Activated CD8-positive, alpha-beta memory T cell treated with anti-CD3 and anti-CD28 coated beads, Interleukin-2, amount 10 ng/mL, durations not matched to agents 7 days and 5 days (primary cell): ENCODE data around the gene UGGT1. TPM values are rescaled to one million over a fixed set of nuclear protein-coding genes. Genes with fewer than 3 reads are reported as not detected.

Experiments used
- ATAC-seq: fragments of 150-1000 bp; cut with Tn5 transposase; one replicate; pipeline ENCODE4 v1.10.0; 2021; ENCODE audit warnings: moderate library complexity
- CTCF ChIA-PET: fragments of 350-600 bp; sonication (Branson Sonifier 250); formaldehyde crosslinking; loops from one replicate; lab custom pipeline; 2021; ENCODE audit warnings: antibody characterized with exemption; lab: Charles Lee
- DNase-seq: peaks from one replicate; pipeline ENCODE4 v3.0.0-alpha.2; 2020
- H3K27ac Mint-ChIP-seq: one replicate; pipeline ENCODE4 v1.8.0; 2021; ENCODE audit warnings: mild to moderate bottlenecking, mixed read lengths
- H3K27me3 Mint-ChIP-seq: one replicate; pipeline ENCODE4 v1.8.0; 2021; ENCODE audit warnings: mixed read lengths
- H3K36me3 Mint-ChIP-seq: one replicate; pipeline ENCODE4 v1.8.0; 2021; ENCODE audit warnings: mild to moderate bottlenecking, mixed read lengths
- H3K4me1 Mint-ChIP-seq: one replicate; pipeline ENCODE4 v1.8.0; 2021; ENCODE audit warnings: mixed read lengths
- H3K4me3 Mint-ChIP-seq: one replicate; pipeline ENCODE4 v1.8.0; 2021; ENCODE audit warnings: mild to moderate bottlenecking, moderate library complexity, mixed read lengths
- H3K9me3 Mint-ChIP-seq: one replicate; pipeline ENCODE4 v1.8.0; 2022; ENCODE audit warnings: low read depth, mixed read lengths
- total RNA-seq, 2 experiments: library from RNA; stranded (reverse); gene quantifications; one replicate each; pipeline ENCODE4 v1.2.3, GENCODE V29; 2021

The UGGT1 gene
- total RNA-seq, 2 experiments from 2014 or later, result 56.3 to 63.4 TPM

DNA sequence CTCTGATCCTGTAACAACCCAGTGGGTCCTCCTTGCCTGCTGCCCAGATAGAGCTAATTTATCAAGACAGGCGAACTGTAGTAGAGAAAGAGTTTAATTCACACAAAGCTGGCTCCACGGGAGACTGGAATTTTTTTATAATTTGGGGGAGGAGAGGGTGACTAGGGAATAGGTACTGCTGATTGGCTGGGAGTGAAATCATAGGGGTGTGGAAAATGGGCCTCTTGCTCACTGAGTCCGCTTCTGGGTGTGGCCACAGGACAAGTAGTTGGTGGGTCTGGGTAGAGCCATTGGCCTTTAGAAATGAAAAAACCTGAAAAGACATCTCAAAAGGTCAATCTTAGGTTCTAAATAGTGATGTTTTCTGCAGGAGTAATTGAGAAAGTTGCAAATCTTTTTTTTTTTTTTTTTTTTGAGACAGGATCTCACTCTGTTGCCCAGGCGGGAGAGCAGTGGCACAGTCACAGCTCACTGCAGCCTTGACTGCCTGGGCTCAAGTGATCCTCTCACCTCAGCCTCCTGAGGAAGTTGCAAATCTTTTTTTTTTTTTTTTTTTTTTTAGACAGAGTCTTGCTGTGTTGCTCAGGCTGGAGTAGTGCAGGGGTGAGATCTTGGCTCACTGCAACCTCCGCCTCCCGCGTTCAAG, 14.4 kb upstream of the UGGT1 start:
- no peaks in the 10 kb centered on the region for H3K36me3 Mint-ChIP-seq
- no peak for ATAC-seq
- no peak overlapping the region for H3K4me3 Mint-ChIP-seq
- H3K9me3 Mint-ChIP-seq, result no peaks in the 10 kb centered on the region
- peaks cover 8% of the 10 kb centered on the region for H3K4me1 Mint-ChIP-seq
- CTCF ChIA-PET, result interaction anchor here (0.7 kb wide), 2 partner anchors 57 to 181 kb away, joined by 3 read pairs; no protein-coding TSS in a partner anchor
- peaks cover 9% of the 10 kb centered on the region for H3K27me3 Mint-ChIP-seq
- H3K27ac Mint-ChIP-seq, result no peak overlapping the region
- no peak for DNase-seq

GRCh38 chr2:128084757-128085156, 6.2 kb upstream of the UGGT1 start:
- CTCF ChIA-PET, result no interaction called here
- H3K27me3 Mint-ChIP-seq, result peaks cover 7% of the 10 kb centered on the region

DNA sequence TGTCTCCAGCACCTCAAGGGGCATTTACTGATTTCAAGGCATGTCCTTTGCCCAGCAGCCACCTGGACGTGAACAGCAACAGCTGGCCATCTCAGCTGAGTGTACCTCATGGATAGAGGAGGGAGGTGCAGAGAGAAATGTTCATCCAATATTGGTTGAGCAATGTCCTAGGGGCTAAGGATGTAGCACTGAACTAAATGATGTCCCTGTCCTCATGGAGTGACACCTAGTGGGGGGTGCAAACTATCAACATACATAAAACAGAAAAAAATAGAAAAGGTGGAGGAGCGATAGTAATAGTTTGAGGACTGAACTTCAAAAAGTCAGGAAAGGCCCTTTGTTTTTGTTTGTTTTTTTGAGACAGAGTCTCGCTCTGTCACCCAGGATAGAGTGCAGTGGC, 4.8 kb upstream of the UGGT1 start:
- CTCF ChIA-PET, result interaction anchor here (0.6 to 1.2 kb wide), 2 partner anchors 148 to 209 kb away, joined by 3 read pairs; no protein-coding TSS in a partner anchor
- no peak overlapping the region for H3K4me3 Mint-ChIP-seq
- H3K27ac Mint-ChIP-seq, result no peak overlapping the region
- peaks cover 12% of the 10 kb centered on the region for H3K4me1 Mint-ChIP-seq
- no peak for ATAC-seq
- no peaks in the 10 kb centered on the region for H3K36me3 Mint-ChIP-seq
- DNase-seq, result no peak
- H3K27me3 Mint-ChIP-seq, result no peaks in the 10 kb centered on the region
- no peaks in the 10 kb centered on the region for H3K9me3 Mint-ChIP-seq

More at GRCh38 chr2:128084757-128085156, 6.2 kb upstream of the UGGT1 start:
- H3K27ac Mint-ChIP-seq, result no peak overlapping the region
- no peak for DNase-seq
- H3K36me3 Mint-ChIP-seq, result no peaks in the 10 kb centered on the region
- H3K4me3 Mint-ChIP-seq, result no peak overlapping the region
- H3K4me1 Mint-ChIP-seq, result peaks cover 5% of the 10 kb centered on the region
- ATAC-seq, result no peak
- no peaks in the 10 kb centered on the region for H3K9me3 Mint-ChIP-seq

GRCh38 chr2:128090575-128090944, 440 bp upstream of the UGGT1 start:
- Mint-ChIP-seq H3K9me3 (no peaks in the 10 kb centered on the region), H3K4me1 (peaks cover 43% of the 10 kb centered on the region), H3K36me3 (peaks cover 4% of the 10 kb centered on the region), H3K27ac (peak overlapping the region; percentile 94), H3K27me3 (no peaks in the 10 kb centered on the region), H3K4me3 (peak overlapping the region; percentile 85)
- CTCF ChIA-PET, result interaction anchor here (0.8 to 1.7 kb wide), 7 partner anchors 9 to 236 kb away, joined by 3 to 4 read pairs (median 3); partner anchors contain the start of gene SAP130
- ATAC-seq (no peak), DNase-seq (no peak)

- peak overlapping the region; percentile 94 for H3K27ac Mint-ChIP-seq
- peak overlapping the region; percentile 85 for H3K4me3 Mint-ChIP-seq
- H3K27me3 Mint-ChIP-seq, result no peaks in the 10 kb centered on the region
- peak; percentile 13 for ATAC-seq
- CTCF ChIA-PET, result interaction anchor here (1.3 to 1.7 kb wide), 3 partner anchors 8 to 141 kb away, joined by 4 read pairs; no protein-coding TSS in a partner anchor
- H3K9me3 Mint-ChIP-seq, result no peaks in the 10 kb centered on the region
- H3K36me3 Mint-ChIP-seq, result peaks cover 7% of the 10 kb centered on the region
- peak; percentile 49 for DNase-seq
- H3K4me1 Mint-ChIP-seq, result peaks cover 47% of the 10 kb centered on the region
Measured at GRCh38 chr2:128091726-128092080, 703 bp downstream of the UGGT1 start.

DNA sequence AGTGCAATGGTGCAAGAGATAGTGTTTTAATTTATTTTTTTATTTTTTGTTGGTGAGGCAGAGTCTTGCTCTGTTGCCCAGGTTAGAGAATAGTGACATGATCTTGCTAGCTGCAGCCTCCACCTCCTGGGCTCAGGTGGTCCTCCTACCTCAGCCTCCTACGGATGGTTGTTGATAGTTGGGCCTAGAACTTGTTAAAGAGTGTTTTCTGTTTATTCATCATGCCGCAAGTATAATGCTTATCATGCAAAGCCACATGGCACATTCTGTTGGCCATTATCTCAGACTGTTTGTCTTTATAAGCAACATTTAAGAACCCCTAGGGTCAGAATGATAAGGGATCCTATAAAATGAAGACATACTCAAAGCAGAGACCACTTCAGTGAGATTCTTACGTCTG, 1.7 kb downstream of the UGGT1 start:
- ATAC-seq (no peak), DNase-seq (no peak)
- Mint-ChIP-seq H3K27me3 (no peaks in the 10 kb centered on the region), H3K27ac (peak overlapping the region; percentile 42), H3K36me3 (peaks cover 11% of the 10 kb centered on the region), H3K9me3 (no peaks in the 10 kb centered on the region), H3K4me1 (peaks cover 49% of the 10 kb centered on the region), H3K4me3 (peak overlapping the region; percentile 85)
- CTCF ChIA-PET, result interaction anchor here (1.3 kb wide), 1 partner anchor 13 kb away, joined by 4 read pairs; no protein-coding TSS in a partner anchor

GRCh38 chr2:128093762-128094161, 2.8 kb downstream of the UGGT1 start:
- H3K27ac Mint-ChIP-seq, result no peak overlapping the region
- DNase-seq, result no peak
- H3K36me3 Mint-ChIP-seq, result peaks cover 22% of the 10 kb centered on the region
- CTCF ChIA-PET, result no interaction called here
- H3K9me3 Mint-ChIP-seq, result no peaks in the 10 kb centered on the region
- H3K4me1 Mint-ChIP-seq, result peaks cover 50% of the 10 kb centered on the region
- H3K27me3 Mint-ChIP-seq, result no peaks in the 10 kb centered on the region
- no peak overlapping the region for H3K4me3 Mint-ChIP-seq
- no peak for ATAC-seq

- Mint-ChIP-seq H3K27me3 (no peaks in the 10 kb centered on the region), H3K9me3 (no peaks in the 10 kb centered on the region), H3K36me3 (peaks cover 31% of the 10 kb centered on the region), H3K27ac (peak overlapping the region; percentile 11), H3K4me1 (peaks cover 45% of the 10 kb centered on the region), H3K4me3 (no peak overlapping the region)
- CTCF ChIA-PET, result no interaction called here
- no peak for ATAC-seq
- DNase-seq, result no peak
Measured at GRCh38 chr2:128095201-128095600, 4.2 kb downstream of the UGGT1 start.

- DNase-seq (no peak), ATAC-seq (no peak)
- CTCF ChIA-PET, result interaction anchor here (0.9 kb wide), 1 partner anchor 512 kb away, joined by 3 read pairs; no protein-coding TSS in a partner anchor
- Mint-ChIP-seq H3K27me3 (no peaks in the 10 kb centered on the region), H3K27ac (no peak overlapping the region), H3K4me1 (peaks cover 29% of the 10 kb centered on the region), H3K4me3 (no peak overlapping the region), H3K36me3 (peaks cover 46% of the 10 kb centered on the region), H3K9me3 (no peaks in the 10 kb centered on the region)
Measured at GRCh38 chr2:128103407-128103806, 12.4 kb downstream of the UGGT1 start.

GRCh38 chr2:128105072-128105471, 14.1 kb downstream of the UGGT1 start:
- H3K4me3 Mint-ChIP-seq, result no peak overlapping the region
- peaks cover 42% of the 10 kb centered on the region for H3K36me3 Mint-ChIP-seq
- no peak for ATAC-seq
- no peak for DNase-seq
- peaks cover 25% of the 10 kb centered on the region for H3K4me1 Mint-ChIP-seq
- no peaks in the 10 kb centered on the region for H3K9me3 Mint-ChIP-seq
- no peak overlapping the region for H3K27ac Mint-ChIP-seq
- H3K27me3 Mint-ChIP-seq, result no peaks in the 10 kb centered on the region
- CTCF ChIA-PET, result interaction anchor here (1.7 kb wide), 1 partner anchor 13 kb away, joined by 4 read pairs; no protein-coding TSS in a partner anchor

DNA sequence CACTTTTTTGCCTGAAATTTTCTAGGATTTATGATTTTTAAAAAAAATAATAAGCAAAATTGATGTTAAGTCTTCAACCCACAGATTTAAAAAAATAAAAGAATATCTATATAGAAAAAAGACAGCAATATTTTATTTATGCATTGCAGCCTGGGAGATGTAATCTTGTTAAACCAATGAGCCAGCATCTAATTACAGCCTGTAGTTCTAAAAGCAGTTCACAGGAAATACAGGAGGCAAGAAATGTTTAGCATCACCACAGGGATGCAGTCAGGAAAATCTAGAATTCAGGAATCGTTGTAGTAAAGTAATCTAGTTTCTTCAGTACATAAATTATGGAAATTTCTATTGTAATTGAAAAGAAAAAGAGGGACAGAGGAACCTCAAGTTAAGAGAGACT, 17.2 kb downstream of the UGGT1 start:
- DNase-seq (no peak), ATAC-seq (no peak)
- no peaks in the 10 kb centered on the region for H3K27me3 Mint-ChIP-seq
- H3K4me1 Mint-ChIP-seq, result peaks cover 7% of the 10 kb centered on the region
- CTCF ChIA-PET, result interaction anchor here (0.7 kb wide), 1 partner anchor 9 kb away, joined by 3 read pairs; no protein-coding TSS in a partner anchor
- no peak overlapping the region for H3K4me3 Mint-ChIP-seq
- H3K36me3 Mint-ChIP-seq, result peaks cover 30% of the 10 kb centered on the region
- H3K9me3 Mint-ChIP-seq, result no peaks in the 10 kb centered on the region
- no peak overlapping the region for H3K27ac Mint-ChIP-seq

- Mint-ChIP-seq H3K4me3 (no peak overlapping the region), H3K4me1 (peaks cover 1% of the 10 kb centered on the region), H3K27me3 (no peaks in the 10 kb centered on the region), H3K9me3 (no peaks in the 10 kb centered on the region), H3K36me3 (peaks cover 24% of the 10 kb centered on the region), H3K27ac (no peak overlapping the region)
- no peak for DNase-seq
- no peak for ATAC-seq
- CTCF ChIA-PET, result no interaction called here
Measured at GRCh38 chr2:128109243-128109642, 18.2 kb downstream of the UGGT1 start.

DNA sequence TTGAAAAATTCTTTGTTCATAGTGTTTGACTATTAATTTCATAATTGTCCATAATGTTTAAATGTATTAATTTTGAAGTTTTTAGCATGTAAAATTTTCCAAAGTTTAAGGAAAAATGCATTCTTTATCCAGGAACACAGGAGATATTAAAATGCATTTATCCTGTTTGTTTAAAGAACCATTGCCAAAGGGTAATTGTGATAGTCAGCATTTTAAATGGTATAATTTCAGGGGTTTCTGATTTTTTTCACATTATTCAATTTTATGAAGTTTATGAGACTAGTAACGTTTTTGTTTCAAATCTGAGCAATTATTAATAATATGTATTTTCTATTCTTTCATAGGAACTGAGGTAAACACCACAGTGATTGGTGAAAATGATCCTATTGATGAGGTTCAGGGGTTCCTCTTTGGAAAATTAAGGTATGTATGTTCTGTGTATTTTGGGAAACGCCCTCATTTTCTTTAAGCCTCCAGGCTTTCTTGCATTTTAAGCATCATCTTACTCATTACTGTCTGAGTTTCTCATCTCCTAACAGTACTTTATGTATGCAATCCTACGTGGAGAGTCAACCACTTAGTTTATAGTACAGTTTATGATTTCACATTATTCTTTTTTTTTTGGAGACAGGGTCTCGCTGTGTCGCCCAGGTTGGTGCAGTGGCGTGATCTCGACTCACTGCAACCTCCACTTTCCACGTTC, 25.1 kb downstream of the UGGT1 start:
- no peaks in the 10 kb centered on the region for H3K27me3 Mint-ChIP-seq
- H3K27ac Mint-ChIP-seq, result no peak overlapping the region
- ATAC-seq (no peak), DNase-seq (no peak)
- CTCF ChIA-PET, result no interaction called here
- H3K9me3 Mint-ChIP-seq, result no peaks in the 10 kb centered on the region
- no peaks in the 10 kb centered on the region for H3K4me1 Mint-ChIP-seq
- H3K4me3 Mint-ChIP-seq, result no peak overlapping the region
- H3K36me3 Mint-ChIP-seq, result peaks cover 44% of the 10 kb centered on the region

GRCh38 chr2:128134573-128134972, 43.6 kb downstream of the UGGT1 start:
- H3K27me3 Mint-ChIP-seq, result no peaks in the 10 kb centered on the region
- no peaks in the 10 kb centered on the region for H3K9me3 Mint-ChIP-seq
- CTCF ChIA-PET, result no interaction called here
- H3K4me1 Mint-ChIP-seq, result no peaks in the 10 kb centered on the region
- ATAC-seq (no peak), DNase-seq (no peak)
- no peak overlapping the region for H3K27ac Mint-ChIP-seq
- H3K36me3 Mint-ChIP-seq, result peaks cover 61% of the 10 kb centered on the region
- H3K4me3 Mint-ChIP-seq, result no peak overlapping the region
